PC-9 (cell line): ENCODE data around the gene CLN6. TPM values are rescaled to one million over a fixed set of nuclear protein-coding genes. Genes with fewer than 3 reads are reported as not detected.

Source experiments
- BruUV-seq: library from RNA; stranded (reverse); fragments of 400-500 nt; replicated peaks from 2 replicates; lab custom pipeline; 2021; lab: Mats Ljungman, UMichigan
- CTCF ChIA-PET: fragments of 300-600 bp; sonication (Branson Sonifier 250); formaldehyde crosslinking; loops from one replicate; lab custom pipeline; 2022; ENCODE audit warnings: antibody characterized with exemption; lab: Charles Lee
- POLR2A ChIA-PET: fragments of 300-600 bp; sonication (Branson Sonifier 250); formaldehyde crosslinking; loops from one replicate; lab custom pipeline; 2022; ENCODE audit warnings: antibody characterized with exemption; ENCODE audit not compliant: unreplicated experiment; lab: Charles Lee
- DNase-seq, 2 experiments: peaks; one replicate each; pipeline versions ENCODE4 v3.0.0 to v3.0.0-alpha.2; 2015 to 2022; ENCODE audit warnings: mixed read lengths in 1 of 2
- H2AFZ ChIP-seq: fragments of 200-600 bp; sonication (generic); 2 replicates; pipeline ENCODE4 v1.8.1; 2017; ENCODE audit warnings: antibody characterized with exemption
- H3F3A ChIP-seq: fragments of 200-600 bp; sonication (generic); 2 replicates; pipeline ENCODE4 v1.8.1; 2017; ENCODE audit warnings: antibody characterized with exemption, mild to moderate bottlenecking, low read depth; ENCODE audit not compliant: insufficient read depth
- H3K27ac ChIP-seq: fragments of 200-600 bp; sonication (generic); 2 replicates; pipeline ENCODE4 v1.6.1; 2016; ENCODE audit warnings: mixed run types
- H3K27me3 ChIP-seq: fragments of 200-600 bp; sonication (generic); 2 replicates; pipeline ENCODE4 v1.6.1; 2016; ENCODE audit warnings: low read depth, mixed run types; ENCODE audit not compliant: insufficient read depth
- H3K36me3 ChIP-seq: fragments of 200-600 bp; sonication (generic); 2 replicates; pipeline ENCODE4 v1.6.1; 2016; ENCODE audit warnings: low read depth, mixed run types
- H3K4me1 ChIP-seq: fragments of 200-600 bp; sonication (generic); replicated peaks from 2 replicates; pipeline ENCODE4 v1.6.1; 2016; ENCODE audit warnings: mixed run types; ENCODE audit not compliant: insufficient read depth
- H3K4me2 ChIP-seq: fragments of 200-600 bp; sonication (generic); 2 replicates; pipeline ENCODE4 v1.6.1; 2017; ENCODE audit warnings: mixed run types
- H3K4me3 ChIP-seq: fragments of 200-600 bp; sonication (generic); 2 replicates; pipeline ENCODE4 v1.6.1; 2016; ENCODE audit warnings: mixed run types
- H3K79me2 ChIP-seq: fragments of 200-600 bp; sonication (generic); 2 replicates; pipeline ENCODE4 v1.6.1; 2017; ENCODE audit warnings: low read depth, mixed run types
- H3K9me2 ChIP-seq: fragments of 200-600 bp; sonication (generic); 2 replicates; pipeline ENCODE4 v1.8.1; 2017; ENCODE audit warnings: mild to moderate bottlenecking; ENCODE audit not compliant: insufficient read depth
- H3K9me3 ChIP-seq: fragments of 200-600 bp; sonication (generic); 2 replicates; pipeline ENCODE4 v1.8.1; 2016; ENCODE audit warnings: low read depth; ENCODE audit not compliant: insufficient read depth
- H4K20me1 ChIP-seq: fragments of 200-600 bp; sonication (generic); 2 replicates; pipeline ENCODE4 v1.8.1; 2017; ENCODE audit not compliant: insufficient read depth
- CTCF ChIP-seq: fragments of 200-600 bp; sonication (generic); conservative IDR thresholded peaks from 2 replicates; pipeline ENCODE4 v1.6.1; 2017; ENCODE audit warnings: mixed run types, antibody characterized with exemption, mild to moderate bottlenecking, moderate library complexity
- EZH2 ChIP-seq: fragments of 200-600 bp; sonication (generic); IDR thresholded peaks from 2 replicates; pipeline ENCODE4 v1.8.0; 2017; ENCODE audit warnings: antibody characterized with exemption, low read depth
- intact Hi-C: fragments of 100-400 bp; cut with micrococcal nuclease; formaldehyde crosslinking; loops from one replicate; pipeline ENCODE4 v1.10.0; 2022; ENCODE audit not compliant: unreplicated experiment
- total RNA-seq: library from RNA; stranded (reverse); gene quantifications from 2 replicates; pipeline ENCODE4 v1.2.3, GENCODE V29; 2021

CLN6 gene
- total RNA-seq, 1 experiment from 2014 or later: 48.7 TPM

GRCh38 chr15:68177742-68178141 lies 51.8 kb downstream of the CLN6 start:
- ChIA-PET CTCF (no interaction called here), POLR2A (no interaction called here)
- no TSS peak for BruUV-seq
- no peak for DNase-seq
- no peaks in the 10 kb centered on the region for H3K9me3 ChIP-seq
- H3K36me3 ChIP-seq: peaks cover 8% of the 10 kb centered on the region; the same call in 1 of the 2 replicates
- no peak overlapping the region for H3K27ac ChIP-seq
- H3K4me3 ChIP-seq: no peak overlapping the region
- H3F3A ChIP-seq: no peaks in the 10 kb centered on the region
- no peaks in the 10 kb centered on the region for H3K4me1 ChIP-seq
- H3K27me3 ChIP-seq: no peaks in the 10 kb centered on the region
- H3K4me2 ChIP-seq: no peak overlapping the region
- H3K79me2 ChIP-seq: no peaks in the 10 kb centered on the region
- H2AFZ ChIP-seq: no peak overlapping the region
- intact Hi-C loops: no loop called here
- TF ChIP-seq EZH2: no peak
- TF ChIP-seq CTCF: no peak
- H3K9me2 ChIP-seq: no peaks in the 10 kb centered on the region
- H4K20me1 ChIP-seq: no peaks in the 10 kb centered on the region

GRCh38 chr15:68176601-68177000 lies 52.9 kb downstream of the CLN6 start:
- POLR2A ChIA-PET: no interaction called here
- Histone ChIP-seq H2AFZ (no peak overlapping the region), H3K27me3 (no peaks in the 10 kb centered on the region), H3F3A (no peaks in the 10 kb centered on the region), H3K36me3 (peaks cover 8% of the 10 kb centered on the region; the same call in 1 of the 2 replicates), H3K9me2 (no peaks in the 10 kb centered on the region), H4K20me1 (no peaks in the 10 kb centered on the region), H3K4me3 (no peak overlapping the region), H3K4me1 (no peaks in the 10 kb centered on the region), H3K27ac (no peak overlapping the region), H3K9me3 (no peaks in the 10 kb centered on the region), H3K79me2 (no peaks in the 10 kb centered on the region), H3K4me2 (no peak overlapping the region)
- no peak for DNase-seq
- CTCF ChIA-PET: no interaction called here
- no peak for TF ChIP-seq CTCF
- TF ChIP-seq EZH2: no peak
- intact Hi-C loops: no loop called here
- no TSS peak for BruUV-seq

DNA sequence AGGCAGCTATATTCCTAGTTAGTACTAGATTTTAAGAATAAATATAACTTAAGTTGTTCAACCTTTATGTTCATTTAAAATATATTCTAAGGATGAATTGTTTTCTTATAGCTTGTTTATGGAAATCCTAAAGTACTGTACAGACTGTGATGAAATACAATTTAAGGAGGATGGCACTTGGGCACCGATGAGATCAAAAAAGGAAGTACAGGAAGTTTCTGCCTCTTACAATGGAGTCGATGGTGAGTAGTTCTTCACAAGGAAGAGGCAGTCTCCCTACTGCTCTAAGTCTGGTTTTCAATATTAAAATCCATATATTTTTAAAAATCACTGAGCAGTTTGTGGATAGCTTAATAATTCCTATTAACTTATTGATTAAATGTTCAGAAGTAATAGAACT lies 54.0 kb downstream of the CLN6 start:
- Histone ChIP-seq H2AFZ (no peak overlapping the region), H3K27me3 (no peaks in the 10 kb centered on the region), H3K4me3 (no peak overlapping the region), H4K20me1 (no peaks in the 10 kb centered on the region), H3K9me3 (no peaks in the 10 kb centered on the region), H3F3A (no peaks in the 10 kb centered on the region), H3K36me3 (0 out of 2 replicates have a peak, but pooled peaks cover 4% of the 10 kb centered on the region), H3K4me1 (no peaks in the 10 kb centered on the region), H3K4me2 (no peak overlapping the region), H3K27ac (no peak overlapping the region), H3K79me2 (no peaks in the 10 kb centered on the region), H3K9me2 (no peaks in the 10 kb centered on the region)
- intact Hi-C loops: no loop called here
- BruUV-seq: no TSS peak
- TF ChIP-seq CTCF (no peak), EZH2 (no peak)
- CTCF ChIA-PET: no interaction called here
- POLR2A ChIA-PET: interaction anchor here (0.6 kb wide), 1 partner anchor 1033 kb away, joined by 3 read pairs; no protein-coding TSS in a partner anchor
- DNase-seq: no peak
